Ammon's horn (tissue), 1 donor: ENCODE data around the gene NLGN3.

Experiments used
- DNase-seq: peaks from one replicate; pipeline ENCODE4 v3.0.0-alpha.2; 2016; ENCODE audit warnings: low spot score

The NLGN3 gene

DNA sequence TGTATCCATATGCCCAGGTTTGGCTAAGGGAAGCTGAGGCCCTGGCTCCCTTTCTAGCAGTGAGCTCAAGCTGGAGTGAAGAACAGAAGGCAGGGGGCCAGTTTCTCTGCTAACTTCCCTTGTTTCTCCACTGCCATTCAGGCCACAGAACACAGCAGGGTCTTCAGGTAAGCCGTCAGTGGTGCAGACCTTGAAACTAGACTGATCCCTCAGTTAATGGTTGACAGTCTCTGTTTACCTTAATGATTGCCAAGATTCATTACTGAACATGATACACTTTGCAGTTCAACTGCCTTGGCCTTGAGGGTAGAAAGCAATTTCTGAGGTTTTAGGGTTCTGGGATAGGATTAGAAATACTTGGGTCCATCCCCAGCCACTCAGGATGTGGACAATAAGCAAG is 69.5 kb downstream of the NLGN3 start:
- no peak for DNase-seq

DNA sequence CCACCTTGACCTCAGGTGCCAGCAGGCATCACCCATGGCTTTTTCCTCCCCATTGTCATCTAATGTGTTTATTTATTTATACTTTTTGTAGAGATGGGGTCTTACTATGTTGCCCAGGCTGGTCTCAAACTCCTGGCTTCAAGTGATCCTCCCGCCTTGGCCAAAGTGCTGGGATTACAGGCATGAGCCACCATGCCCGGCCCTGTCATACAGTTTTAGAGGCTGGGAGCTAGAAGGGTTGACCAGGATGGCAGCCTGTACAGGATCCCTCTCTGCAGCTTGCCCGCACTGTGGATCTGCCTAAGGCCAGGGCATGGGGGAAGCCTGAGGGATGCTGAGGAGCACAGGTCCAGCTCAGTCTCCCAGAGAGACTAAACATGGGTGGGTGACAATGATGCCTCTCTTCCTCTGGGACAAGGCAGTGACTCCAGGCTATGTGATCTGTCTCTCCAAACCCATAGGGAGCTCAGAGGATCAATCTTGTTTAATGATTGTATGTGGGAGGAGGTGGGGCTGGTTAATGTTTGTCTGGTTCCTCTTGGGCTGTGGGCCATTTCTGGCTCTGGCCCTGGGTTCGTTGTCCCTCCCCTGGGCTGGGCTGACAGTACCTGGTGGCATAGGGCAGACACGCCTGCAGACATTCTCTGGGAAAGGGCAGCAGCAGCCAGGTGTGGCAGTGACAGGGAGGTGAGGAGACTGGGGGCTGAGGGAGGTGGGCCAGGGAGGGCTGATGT is 70.1 kb downstream of the NLGN3 start:
- no peak for DNase-seq

DNA sequence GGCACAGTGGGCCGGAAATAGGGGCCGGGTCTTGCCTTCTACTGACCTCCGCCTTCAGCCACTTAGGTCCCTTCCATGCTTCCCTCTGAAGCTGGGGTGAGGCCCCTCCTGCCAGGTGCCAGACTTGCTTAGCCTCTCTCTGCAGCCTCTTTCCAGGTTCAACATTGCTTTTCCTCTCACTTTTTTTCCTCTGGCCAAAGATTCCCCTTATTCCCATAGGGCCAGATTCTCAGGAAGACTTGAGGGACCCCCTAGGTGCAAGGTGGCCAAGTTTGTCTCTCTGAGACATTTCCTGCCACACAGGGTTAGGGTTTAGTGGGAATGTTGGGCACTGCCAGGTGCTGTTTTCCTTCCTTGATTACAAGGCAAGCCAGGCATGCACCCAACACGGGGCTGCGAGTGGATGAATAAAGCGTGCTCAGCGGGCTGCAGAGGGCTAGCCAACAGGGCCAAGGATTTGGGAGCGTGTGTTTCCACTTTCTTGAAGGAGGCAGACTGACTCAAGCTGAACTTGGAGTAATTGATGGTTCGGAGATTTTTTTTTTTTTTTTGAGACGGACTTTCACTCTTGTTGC is 70.8 kb downstream of the NLGN3 start:
- DNase-seq: no peak

DNA sequence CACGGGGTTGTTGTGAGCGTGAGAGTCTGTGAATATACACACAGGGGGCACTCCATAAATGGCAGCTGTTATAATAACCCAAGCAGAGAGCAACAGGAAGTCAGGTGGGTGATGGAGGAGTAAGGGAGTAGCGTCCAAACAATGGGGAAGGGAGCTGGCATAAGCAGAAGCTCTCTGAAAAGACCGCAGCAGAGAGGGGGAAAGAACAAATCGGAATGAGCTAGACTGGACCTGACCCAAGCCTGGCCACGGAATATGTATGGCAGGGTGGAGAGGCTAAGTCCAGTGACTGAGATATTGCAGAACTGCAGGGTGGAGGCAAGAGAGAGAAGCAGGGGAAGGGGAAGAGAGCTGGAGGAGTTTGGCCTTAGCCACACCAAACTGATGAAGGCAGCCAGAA is 71.8 kb downstream of the NLGN3 start:
- DNase-seq: no peak

DNA sequence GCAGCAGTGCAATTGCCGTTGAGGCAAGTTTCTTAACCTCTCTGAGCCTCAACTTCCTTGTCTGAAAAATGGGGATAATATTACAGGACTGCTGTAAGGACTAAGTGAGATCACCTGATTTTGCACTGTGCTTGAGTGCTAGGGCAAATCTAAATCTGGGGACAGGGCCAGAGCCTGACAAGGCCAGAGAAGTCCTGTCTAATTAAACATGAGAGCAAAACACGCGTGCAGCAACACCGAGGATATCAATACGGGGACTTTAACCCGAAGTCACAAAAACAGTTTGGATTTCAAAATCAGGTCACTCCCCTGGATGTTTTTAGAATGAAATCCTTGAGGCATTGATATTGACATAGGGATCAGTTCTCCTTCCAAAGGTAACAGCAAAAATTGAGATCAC is 72.7 kb downstream of the NLGN3 start:
- DNase-seq: no peak
